Neuronal stem cell (in vitro differentiated cells): ENCODE data around the gene CDK13.

ENCODE experiments used
- DNase-seq: peaks from one replicate; pipeline ENCODE4 v3.0.0-alpha.2; 2013; ENCODE audit warnings: low spot score
- H2AFZ ChIP-seq: one replicate; pipeline ENCODE4 v1.6.1; 2013; ENCODE audit warnings: mild to moderate bottlenecking, low read length, inconsistent platforms
- H2AK5ac ChIP-seq: 2 replicates; pipeline ENCODE4 v1.6.1; 2013; ENCODE audit warnings: low read depth, mild to moderate bottlenecking, inconsistent platforms, low read length, moderate library complexity, mixed read lengths
- H2BK120ac ChIP-seq: 2 replicates; pipeline ENCODE4 v1.6.1; 2013; ENCODE audit warnings: low read depth, mild to moderate bottlenecking, inconsistent platforms, low read length, moderate library complexity, mixed read lengths
- H2BK12ac ChIP-seq: one replicate; pipeline ENCODE4 v1.6.1; 2013; ENCODE audit warnings: low read length, inconsistent platforms
- H2BK15ac ChIP-seq: 2 replicates; pipeline ENCODE4 v1.6.1; 2013; ENCODE audit warnings: mild to moderate bottlenecking, low read length, inconsistent platforms, mixed read lengths
- H2BK5ac ChIP-seq: one replicate; pipeline ENCODE4 v1.6.1; 2013; ENCODE audit warnings: inconsistent platforms, mild to moderate bottlenecking, low read length, moderate library complexity
- H3K14ac ChIP-seq: one replicate; pipeline ENCODE4 v1.6.1; 2013; ENCODE audit warnings: low read length, inconsistent platforms
- H3K18ac ChIP-seq: 2 replicates; pipeline ENCODE4 v1.6.1; 2013; ENCODE audit warnings: low read length, inconsistent platforms
- H3K23ac ChIP-seq: 2 replicates; pipeline ENCODE4 v1.6.1; 2013; ENCODE audit warnings: low read depth, mild to moderate bottlenecking, mixed read lengths, low read length, inconsistent platforms; ENCODE audit not compliant: poor library complexity
- H3K27ac ChIP-seq: replicated peaks from 3 replicates; pipeline ENCODE4 v1.5.1; 2013; ENCODE audit warnings: low read length, inconsistent platforms
- H3K27me3 ChIP-seq, 3 experiments: 2 replicates each; pipeline ENCODE4 v1.6.1; 2013; ENCODE audit warnings: low read length in 3 of 3, mild to moderate bottlenecking in 2 of 3, inconsistent platforms in 1 of 3, low read depth in 1 of 3, mixed read lengths in 1 of 3, moderate library complexity in 1 of 3; ENCODE audit not compliant: control insufficient read depth in 3 of 3, insufficient read depth in 3 of 3
- H3K36me3 ChIP-seq, 2 donors: replicated peaks in 1 of 2; 2 replicates each; pipeline ENCODE4 v1.6.1; 2013; ENCODE audit warnings: low read length in 2 of 2; ENCODE audit not compliant: control insufficient read depth in 2 of 2, insufficient read depth in 2 of 2
- H3K4ac ChIP-seq: 2 replicates; pipeline ENCODE4 v1.6.1; 2013; ENCODE audit warnings: inconsistent platforms, mild to moderate bottlenecking, low read length, moderate library complexity
- H3K4me1 ChIP-seq, 2 donors: 1 replicate in 1 of 2; 2 replicates in 1 of 2; pipeline ENCODE4 v1.6.1; 2013; ENCODE audit warnings: low read length in 2 of 2, low read depth in 1 of 2; ENCODE audit not compliant: control insufficient read depth in 2 of 2, insufficient read depth in 1 of 2
- H3K4me2 ChIP-seq: one replicate; pipeline ENCODE4 v1.6.1; 2013; ENCODE audit warnings: mild to moderate bottlenecking, low read length, inconsistent platforms; ENCODE audit not compliant: insufficient read depth, poor library complexity, severe bottlenecking
- H3K4me3 ChIP-seq, 2 donors: 2 replicates each; pipeline ENCODE4 v1.5.1; 2013; ENCODE audit warnings: low read length in 2 of 2, mild to moderate bottlenecking in 2 of 2, inconsistent platforms in 1 of 2, moderate library complexity in 1 of 2
- H3K79me1 ChIP-seq: one replicate; pipeline ENCODE4 v1.6.1; 2013; ENCODE audit warnings: low read depth, mild to moderate bottlenecking, inconsistent platforms, low read length, moderate library complexity
- H3K9ac ChIP-seq: one replicate; pipeline ENCODE4 v1.6.1; 2013; ENCODE audit warnings: mild to moderate bottlenecking, low read depth, low read length, inconsistent platforms; ENCODE audit not compliant: poor library complexity
- H3K9me3 ChIP-seq, 2 donors: replicated peaks in 1 of 2; 2 replicates each; pipeline versions ENCODE3 to v1.6.1; 2013; ENCODE audit warnings: low read length in 2 of 2, mild to moderate bottlenecking in 2 of 2, inconsistent platforms in 1 of 2, low read depth in 1 of 2, mixed read lengths in 1 of 2, moderate library complexity in 1 of 2; ENCODE audit not compliant: control insufficient read depth in 2 of 2, insufficient read depth in 1 of 2
- H4K8ac ChIP-seq: one replicate; pipeline ENCODE4 v1.6.1; 2013; ENCODE audit warnings: low read depth, mild to moderate bottlenecking, inconsistent platforms, low read length, moderate library complexity
- H4K91ac ChIP-seq: one replicate; pipeline ENCODE4 v1.6.1; 2013; ENCODE audit warnings: low read length, low read depth, mild to moderate bottlenecking, inconsistent platforms; ENCODE audit not compliant: poor library complexity
- WGBS, 2 donors: extraction: QIAGEN DNeasy Blood & Tissue Kit; methylation state at CpG; one replicate each; pipeline ENCODE4 v1.1.7; 2013; ENCODE audit warnings: missing lambda C conversion rate in 2 of 2, mixed read lengths in 1 of 2; ENCODE audit not compliant: insufficient read length in 2 of 2, insufficient replicate concordance in 1 of 2; ENCODE audit errors: extremely low coverage in 2 of 2; 5-methylcytosine and 5-hydroxymethylcytosine counted together

Gene CDK13

DNA sequence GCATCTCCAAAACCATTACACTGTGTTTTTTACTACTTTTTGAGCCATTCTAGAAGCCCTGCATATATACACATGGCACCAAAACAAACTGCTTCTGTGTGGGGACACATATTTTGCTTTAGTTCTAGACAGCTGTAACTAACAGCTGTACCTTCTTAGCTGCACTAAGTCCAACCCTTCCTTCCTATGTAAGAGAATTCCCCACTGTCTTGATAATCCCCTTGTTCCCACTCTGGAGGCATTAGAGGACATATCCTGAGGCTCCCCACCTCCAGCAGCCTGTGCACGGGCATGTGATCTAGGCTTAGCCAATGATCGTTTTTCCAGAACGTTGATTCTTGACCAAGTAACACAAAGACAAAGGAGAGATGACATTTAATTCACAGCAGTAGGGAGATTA, 13.3 kb upstream of the CDK13 start:
- Histone ChIP-seq H2AK5ac (no peak overlapping the region), H2BK12ac (no peak overlapping the region), H3K27me3 (peaks cover 0 to 3% (median 0%) of the 10 kb centered on the region in 3 experiments), H2BK15ac (no peak overlapping the region), H3K36me3 (no peaks in the 10 kb centered on the region), H2BK120ac (no peak overlapping the region), H3K18ac (no peak overlapping the region), H4K8ac (no peak overlapping the region), H2BK5ac (no peak overlapping the region), H3K9ac (no peak overlapping the region), H3K4me1 (peaks cover 2 to 3% of the 10 kb centered on the region in 2 donors), H3K27ac (no peak overlapping the region), H3K4me3 (no peak overlapping the region), H2AFZ (no peak overlapping the region), H3K4ac (no peak overlapping the region), H3K14ac (no peak overlapping the region), H4K91ac (no peak overlapping the region), H3K4me2 (no peak overlapping the region), H3K9me3 (no peaks in the 10 kb centered on the region), H3K23ac (no peak overlapping the region), H3K79me1 (no peaks in the 10 kb centered on the region)
- DNase-seq: no peak
- no CpG with 5 or more reads among the region's 3 CpGs for whole genome bisulfite sequencing, 2 donors

DNA sequence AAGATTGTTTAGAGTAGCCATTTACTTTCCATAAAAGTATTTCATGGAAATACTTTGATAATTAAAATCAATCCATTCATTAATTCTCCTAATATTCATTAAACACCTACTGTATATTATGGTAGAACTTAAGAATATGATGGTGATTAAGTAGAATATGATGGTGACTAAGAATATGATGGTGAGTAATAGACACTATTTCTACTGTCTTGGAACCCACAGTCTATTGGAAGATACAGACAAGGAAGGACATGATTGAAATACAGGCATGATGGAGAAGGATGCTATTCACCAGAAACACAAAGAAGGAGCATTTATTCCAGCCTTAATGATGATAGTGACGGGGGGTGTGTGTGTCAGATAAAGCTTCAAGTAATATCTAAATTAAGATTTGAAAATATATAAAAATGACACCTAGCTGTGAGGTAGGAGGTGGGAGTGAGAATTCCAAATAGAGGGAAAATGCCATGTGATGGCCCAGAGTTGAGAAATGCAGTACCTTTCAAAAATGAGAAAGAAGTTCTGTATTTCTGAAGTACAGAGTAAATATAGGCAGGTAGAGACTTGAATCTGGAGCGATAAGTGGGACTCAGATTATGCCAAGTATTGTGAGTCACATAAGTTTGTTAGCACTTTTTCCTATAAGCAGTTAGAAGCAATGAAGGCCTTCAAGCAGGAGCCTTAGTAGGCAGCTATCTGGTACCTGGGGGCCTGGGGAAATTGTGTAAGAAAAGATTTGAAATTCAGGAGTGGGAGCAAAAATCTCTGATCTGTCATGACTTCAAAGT, 12.5 kb upstream of the CDK13 start:
- peaks cover 0 to 3% (median 0%) of the 10 kb centered on the region in 3 experiments for H3K27me3 ChIP-seq
- no peak overlapping the region for H3K18ac ChIP-seq
- H2BK15ac ChIP-seq: no peak overlapping the region
- no peak overlapping the region for H3K4me2 ChIP-seq
- no peak overlapping the region for H2BK5ac ChIP-seq
- peaks cover 2 to 3% of the 10 kb centered on the region in 2 donors for H3K4me1 ChIP-seq
- H3K23ac ChIP-seq: no peak overlapping the region
- H2AK5ac ChIP-seq: no peak overlapping the region
- no peak for DNase-seq
- WGBS, 2 donors: no CpG with 5 or more reads among the region's 2 CpGs
- H3K4me3 ChIP-seq: no peak overlapping the region
- H2BK12ac ChIP-seq: no peak overlapping the region
- no peak overlapping the region for H4K8ac ChIP-seq
- H3K9me3 ChIP-seq: no peaks in the 10 kb centered on the region
- no peaks in the 10 kb centered on the region for H3K79me1 ChIP-seq
- no peak overlapping the region for H2BK120ac ChIP-seq
- H3K36me3 ChIP-seq: no peaks in the 10 kb centered on the region
- H3K27ac ChIP-seq: no peak overlapping the region
- H3K14ac ChIP-seq: no peak overlapping the region
- H3K4ac ChIP-seq: no peak overlapping the region
- H2AFZ ChIP-seq: no peak overlapping the region
- H3K9ac ChIP-seq: no peak overlapping the region
- H4K91ac ChIP-seq: no peak overlapping the region

DNA sequence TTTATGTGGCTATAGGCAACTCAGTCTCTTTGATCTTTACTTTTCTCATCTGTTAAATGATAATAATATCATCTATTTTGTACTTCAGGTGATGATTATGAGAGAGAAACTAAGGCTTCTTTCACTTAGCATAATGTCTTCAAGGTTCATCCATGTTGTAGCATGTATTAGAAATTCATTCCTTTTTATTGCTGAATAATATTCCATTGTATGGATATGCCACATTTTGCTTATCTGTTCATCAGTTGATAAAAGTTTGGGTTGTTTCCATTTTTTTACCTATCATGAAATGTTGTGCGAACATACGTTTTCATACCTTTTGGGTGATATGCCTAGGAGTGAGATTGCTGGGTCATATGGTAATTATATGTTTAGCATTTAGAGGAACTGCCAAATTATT, 7.2 kb upstream of the CDK13 start:
- Histone ChIP-seq H2BK120ac (no peak overlapping the region), H3K27me3 (no peaks in the 10 kb centered on the region), H3K18ac (no peak overlapping the region), H3K27ac (no peak overlapping the region), H3K9me3 (no peaks in the 10 kb centered on the region), H4K8ac (no peak overlapping the region), H2BK15ac (no peak overlapping the region), H2AFZ (no peak overlapping the region), H3K23ac (no peak overlapping the region), H2BK5ac (no peak overlapping the region), H3K4me3 (no peak overlapping the region), H3K36me3 (no peaks in the 10 kb centered on the region), H3K4ac (no peak overlapping the region), H4K91ac (no peak overlapping the region), H2BK12ac (no peak overlapping the region), H3K9ac (no peak overlapping the region), H3K14ac (no peak overlapping the region), H2AK5ac (no peak overlapping the region), H3K4me2 (no peak overlapping the region), H3K79me1 (no peaks in the 10 kb centered on the region), H3K4me1 (no peaks in the 10 kb centered on the region)
- WGBS, 2 donors: no CpG with 5 or more reads among the region's 2 CpGs
- no peak for DNase-seq

DNA sequence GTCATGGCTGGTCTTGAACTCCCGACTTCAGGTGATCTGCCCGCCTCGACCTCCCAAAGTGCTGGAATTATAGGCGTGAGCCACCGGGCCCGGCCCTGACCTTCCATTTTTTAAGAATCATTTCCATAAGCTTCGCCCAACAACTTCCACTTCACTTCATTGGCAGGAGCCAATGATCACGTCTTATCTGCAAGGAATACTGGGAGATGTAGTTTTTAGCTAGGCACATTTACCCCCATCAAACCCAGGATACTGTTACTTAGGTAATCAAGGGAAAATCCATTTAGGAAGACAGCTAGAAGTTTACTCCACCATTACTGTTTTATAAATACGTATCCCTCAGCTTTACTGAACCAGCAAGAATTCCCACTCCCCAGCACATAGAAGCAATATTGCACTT, 3.4 kb upstream of the CDK13 start:
- no peak overlapping the region for H2BK12ac ChIP-seq
- peaks cover 0 to 2% of the 10 kb centered on the region in 2 donors for H3K4me1 ChIP-seq
- no peak overlapping the region for H2BK5ac ChIP-seq
- no peak overlapping the region for H2BK120ac ChIP-seq
- H4K8ac ChIP-seq: no peak overlapping the region
- no peak overlapping the region for H2BK15ac ChIP-seq
- H3K36me3 ChIP-seq: peaks cover 0 to 1% of the 10 kb centered on the region in 2 donors
- H3K18ac ChIP-seq: no peak overlapping the region
- no peak overlapping the region for H3K23ac ChIP-seq
- no peaks in the 10 kb centered on the region for H3K27me3 ChIP-seq
- H3K4me2 ChIP-seq: no peak overlapping the region
- no peak overlapping the region for H3K27ac ChIP-seq
- WGBS, 2 donors: no CpG with 5 or more reads among the region's 9 CpGs
- H3K4me3 ChIP-seq: no peak overlapping the region
- no peak overlapping the region for H2AFZ ChIP-seq
- peaks cover 11% of the 10 kb centered on the region for H3K79me1 ChIP-seq
- no peak overlapping the region for H4K91ac ChIP-seq
- H3K14ac ChIP-seq: no peak overlapping the region
- H3K9ac ChIP-seq: no peak overlapping the region
- no peak overlapping the region for H3K4ac ChIP-seq
- DNase-seq: no peak
- H2AK5ac ChIP-seq: no peak overlapping the region
- no peaks in the 10 kb centered on the region for H3K9me3 ChIP-seq
